HG03095 (cell line): ENCODE data around the gene FAM161A.
"Not testable (repeated sequence)": the region's sequence is repeated elsewhere in the genome, so short reads cannot be mapped to it uniquely, and the experiment has no call there.

ENCODE experiments used
- ATAC-seq: cut with Tn5 transposase; IDR thresholded peaks from one replicate; pipeline ENCODE4 v1.9.1; 2021; ENCODE audit warnings: moderate library complexity; ENCODE audit not compliant: unreplicated experiment

FAM161A gene, protein sequence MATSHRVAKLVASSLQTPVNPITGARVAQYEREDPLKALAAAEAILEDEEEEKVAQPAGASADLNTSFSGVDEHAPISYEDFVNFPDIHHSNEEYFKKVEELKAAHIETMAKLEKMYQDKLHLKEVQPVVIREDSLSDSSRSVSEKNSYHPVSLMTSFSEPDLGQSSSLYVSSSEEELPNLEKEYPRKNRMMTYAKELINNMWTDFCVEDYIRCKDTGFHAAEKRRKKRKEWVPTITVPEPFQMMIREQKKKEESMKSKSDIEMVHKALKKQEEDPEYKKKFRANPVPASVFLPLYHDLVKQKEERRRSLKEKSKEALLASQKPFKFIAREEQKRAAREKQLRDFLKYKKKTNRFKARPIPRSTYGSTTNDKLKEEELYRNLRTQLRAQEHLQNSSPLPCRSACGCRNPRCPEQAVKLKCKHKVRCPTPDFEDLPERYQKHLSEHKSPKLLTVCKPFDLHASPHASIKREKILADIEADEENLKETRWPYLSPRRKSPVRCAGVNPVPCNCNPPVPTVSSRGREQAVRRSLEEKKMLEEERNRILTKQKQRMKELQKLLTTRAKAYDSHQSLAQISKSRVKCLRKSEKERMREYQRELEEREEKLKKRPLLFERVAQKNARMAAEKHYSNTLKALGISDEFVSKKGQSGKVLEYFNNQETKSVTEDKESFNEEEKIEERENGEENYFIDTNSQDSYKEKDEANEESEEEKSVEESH

DNA sequence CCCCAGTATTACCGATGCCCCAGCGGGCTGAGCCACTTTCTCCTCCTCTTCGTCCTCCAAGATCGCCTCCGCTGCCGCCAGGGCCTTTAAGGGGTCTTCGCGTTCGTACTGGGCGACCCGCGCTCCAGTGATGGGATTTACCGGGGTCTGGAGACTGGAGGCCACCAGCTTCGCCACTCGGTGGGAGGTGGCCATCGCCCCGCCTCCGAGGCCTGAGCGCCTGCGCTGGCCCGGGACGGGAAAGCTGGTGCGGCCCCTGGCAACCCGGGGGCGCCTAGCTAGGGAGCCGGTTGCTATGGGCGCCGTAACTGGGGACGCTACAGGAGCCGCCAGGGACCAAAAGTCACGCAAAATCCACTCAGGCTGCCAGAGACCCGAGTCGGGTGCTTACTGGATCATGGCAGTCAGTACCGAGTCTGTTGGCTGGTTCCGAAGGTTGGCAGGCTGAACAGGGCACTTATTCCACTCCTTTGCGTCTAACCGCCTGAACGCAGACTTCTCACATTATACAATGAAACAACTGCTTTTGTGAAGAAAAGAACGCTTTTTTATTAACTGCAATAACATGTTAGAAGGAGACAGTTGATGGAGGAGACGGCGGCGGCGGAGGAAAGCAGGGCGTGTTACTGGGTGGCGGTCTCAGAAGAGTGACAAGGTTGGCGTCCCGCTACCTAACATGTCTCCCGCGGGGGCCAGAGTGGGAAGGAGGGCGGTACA is at the start of gene FAM161A:
Gene FAM161A (minus strand): TSS at position 214 of the 717 bp plus-strand sequence. CDS start 19 bp downstream, at position 195.
- ATAC-seq = peak; percentile 77

GRCh38 chr2:61900281-61900680 is 46.4 kb upstream of the FAM161A start:
- no peak for ATAC-seq

- ATAC-seq = no peak
Measured at GRCh38 chr2:61898810-61899209, 45.0 kb upstream of the FAM161A start.

DNA sequence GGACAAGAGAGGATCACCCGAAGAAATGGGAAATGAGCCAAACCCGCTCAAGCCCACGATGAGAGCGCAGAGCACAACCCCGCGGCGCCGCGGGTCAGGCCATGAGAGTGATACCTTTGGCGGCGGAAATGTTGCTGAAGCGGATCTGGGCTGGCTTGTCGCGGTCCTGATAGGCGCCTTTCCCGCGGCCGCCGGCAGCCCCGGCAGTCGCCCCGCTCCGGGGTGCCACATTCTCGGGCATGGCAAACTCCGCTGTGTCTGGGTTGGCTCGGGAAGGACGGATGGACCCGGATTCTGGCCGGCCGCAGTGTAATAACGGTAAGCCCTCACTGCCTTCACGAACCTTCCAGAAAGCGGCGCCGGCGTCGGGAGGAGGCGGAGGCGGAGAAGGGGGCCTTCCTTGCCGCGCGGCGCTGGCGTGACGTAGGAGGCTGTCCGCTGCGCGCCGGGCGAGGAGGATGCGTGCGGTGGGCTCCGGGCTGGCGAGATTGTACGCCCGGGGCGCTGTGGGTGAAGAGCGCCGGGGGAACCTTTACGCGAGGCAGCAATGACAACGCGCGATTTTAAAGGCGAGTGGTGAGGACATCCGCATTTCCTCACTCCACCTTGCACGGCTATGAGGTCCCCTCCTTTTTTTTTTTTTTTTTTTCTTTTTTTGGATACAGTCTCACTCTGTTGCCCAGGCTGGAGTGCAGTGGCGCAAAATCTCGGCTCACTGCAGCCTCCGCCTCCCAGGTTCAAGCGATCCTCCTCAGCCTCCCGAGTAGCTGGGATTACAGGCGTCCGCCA is 34.6 kb upstream of the FAM161A start, which contains the start of gene CCT4:
Gene CCT4 (minus strand): TSS at position 390 of the 789 bp plus-strand sequence. CDS start 149 bp downstream, at position 241.
- ATAC-seq = peak; percentile 67

GRCh38 chr2:61887717-61888266 is 33.9 kb upstream of the FAM161A start:
- no peak for ATAC-seq

- no peak for ATAC-seq
Measured at GRCh38 chr2:61885896-61886603, 32.2 kb upstream of the FAM161A start.

DNA sequence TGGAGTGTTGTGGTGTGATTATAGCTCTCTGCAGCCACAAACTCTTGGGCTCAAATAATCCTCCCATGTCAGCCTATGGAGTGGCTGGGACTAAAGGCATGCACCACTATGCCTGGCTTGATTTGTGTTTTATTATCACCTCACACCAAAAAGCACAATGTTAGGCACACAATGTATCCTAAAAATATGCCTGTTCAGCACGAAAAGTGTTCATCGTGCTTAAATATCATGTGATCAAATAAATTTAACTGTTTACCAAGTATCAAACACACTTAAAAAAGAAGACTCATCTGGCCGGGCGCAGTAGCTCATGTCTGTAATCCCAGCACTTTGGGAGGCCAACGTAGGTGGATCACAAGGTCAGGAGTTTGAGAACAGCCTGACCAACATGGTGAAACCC is 29.0 kb upstream of the FAM161A start:
- ATAC-seq = no peak

GRCh38 chr2:61879351-61879750 is 25.5 kb upstream of the FAM161A start:
- ATAC-seq = not testable (repeated sequence)

GRCh38 chr2:61878761-61879160 is 24.9 kb upstream of the FAM161A start:
- no peak for ATAC-seq

- ATAC-seq = no peak
Measured at GRCh38 chr2:61877571-61878245, 23.8 kb upstream of the FAM161A start.

DNA sequence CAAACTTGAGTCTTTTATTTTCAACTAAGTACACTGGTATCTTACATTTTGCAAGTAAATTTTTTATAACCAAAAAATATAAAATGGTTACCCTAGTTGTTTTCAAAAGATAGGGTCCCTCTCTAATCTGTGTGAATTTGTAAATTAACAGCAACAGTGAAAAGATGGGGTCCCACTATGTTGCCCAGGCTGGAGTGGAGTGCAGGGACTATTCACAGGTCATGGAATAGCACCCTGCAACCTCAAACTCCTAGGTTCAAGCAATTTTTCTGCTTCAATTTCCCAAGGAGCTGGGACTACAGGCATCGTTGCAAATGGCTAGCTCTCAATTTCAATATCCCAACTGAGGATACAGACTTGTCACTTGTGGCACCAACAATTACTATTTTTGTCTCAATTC is 22.5 kb upstream of the FAM161A start:
- no peak for ATAC-seq

- ATAC-seq = not testable (repeated sequence)
Measured at GRCh38 chr2:61866482-61867089, 12.7 kb upstream of the FAM161A start.

DNA sequence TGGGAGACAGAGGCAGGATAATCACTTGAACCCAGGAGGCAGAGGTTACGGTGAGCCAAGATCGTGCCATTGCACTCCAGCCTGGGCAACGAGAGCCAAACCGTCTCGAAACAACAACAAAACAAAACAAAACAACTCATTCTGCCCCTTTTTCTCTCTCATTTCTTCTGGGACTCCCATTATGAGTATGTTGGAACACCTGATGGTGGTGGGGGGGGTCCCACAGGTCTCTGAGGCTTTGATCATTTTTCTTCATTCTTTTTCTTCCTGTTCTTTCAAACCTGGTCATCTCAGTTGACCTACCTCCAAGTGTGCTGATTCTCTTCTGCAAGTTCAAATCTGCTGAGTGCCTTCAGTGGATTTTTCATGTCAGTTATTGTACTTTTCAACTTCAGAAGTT is 8.2 kb upstream of the FAM161A start:
- no peak for ATAC-seq

DNA sequence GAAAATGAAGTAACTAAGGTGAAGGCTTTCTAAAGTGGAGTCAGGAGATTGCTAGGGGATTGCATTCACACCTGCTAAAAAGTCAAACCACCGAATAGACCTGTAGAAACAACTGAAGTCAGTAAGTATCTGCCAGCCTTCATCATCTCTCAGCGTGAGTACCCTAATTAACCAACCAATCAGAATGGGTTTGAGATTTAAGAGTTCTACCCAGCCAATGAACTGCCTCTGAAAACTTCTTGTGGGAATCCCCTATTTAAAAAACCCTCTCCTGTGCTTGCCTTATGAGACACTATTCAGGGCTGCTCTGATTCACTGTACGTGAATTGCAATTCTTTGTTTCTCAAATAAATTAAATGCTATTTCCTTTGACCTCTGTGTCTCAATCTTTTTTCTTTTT is 3.4 kb upstream of the FAM161A start:
- ATAC-seq = no peak

DNA sequence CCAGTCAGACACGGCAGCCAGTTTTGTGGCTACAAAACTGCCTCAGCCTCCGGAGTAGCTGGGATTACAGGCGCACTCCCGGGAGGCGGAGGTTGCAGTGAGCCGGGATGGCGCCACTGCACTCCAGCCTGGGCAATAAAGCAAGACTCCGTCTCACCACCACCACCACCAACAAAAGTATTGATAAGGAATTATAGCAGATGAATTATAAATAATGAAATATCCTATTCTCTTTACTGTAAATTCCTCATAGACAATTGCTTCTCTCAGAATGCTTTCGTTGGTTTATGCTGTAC is 1.4 kb upstream of the FAM161A start:
- ATAC-seq = no peak

- ATAC-seq = peak; percentile 90
Measured at GRCh38 chr2:61854564-61855317, 881 bp upstream of the FAM161A start.

DNA sequence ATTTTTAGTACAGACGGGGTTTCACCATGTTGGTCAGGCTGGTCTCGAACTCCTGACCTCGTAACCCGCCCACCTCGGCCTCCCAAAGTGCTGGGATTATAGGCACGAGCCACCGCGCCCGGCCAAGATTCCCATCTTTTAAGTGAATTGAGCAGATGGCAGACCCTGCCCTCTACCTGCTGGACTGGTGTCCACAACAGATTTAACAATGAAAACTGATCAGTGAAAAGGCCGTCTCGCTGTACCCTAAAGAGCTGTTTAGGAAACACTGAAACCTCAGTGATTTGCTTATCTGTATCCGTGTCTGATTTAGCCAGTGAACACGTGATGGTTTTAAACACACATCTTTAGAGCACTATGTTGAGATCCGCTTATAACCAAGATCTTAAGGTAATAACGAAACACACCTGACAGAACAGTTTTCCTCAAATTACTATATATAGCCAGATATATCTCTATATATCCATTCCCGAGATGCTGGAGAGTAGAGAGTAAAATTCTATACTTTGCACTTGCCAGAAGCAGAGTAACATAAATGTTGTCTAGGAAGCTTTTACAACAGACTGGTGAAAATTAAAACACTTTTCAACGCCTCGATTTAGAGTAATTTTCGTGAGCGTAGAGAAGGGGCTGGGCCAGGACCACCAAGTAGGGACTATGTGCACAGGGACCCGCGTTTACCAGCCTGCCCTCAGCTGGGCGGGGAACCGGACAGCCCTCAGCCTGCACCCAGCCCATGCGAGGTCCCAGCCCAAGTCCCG is 594 bp downstream of the FAM161A start:
- peak; percentile 59 for ATAC-seq
